ENCODE measurements around the gene USP9Y.

DNA sequence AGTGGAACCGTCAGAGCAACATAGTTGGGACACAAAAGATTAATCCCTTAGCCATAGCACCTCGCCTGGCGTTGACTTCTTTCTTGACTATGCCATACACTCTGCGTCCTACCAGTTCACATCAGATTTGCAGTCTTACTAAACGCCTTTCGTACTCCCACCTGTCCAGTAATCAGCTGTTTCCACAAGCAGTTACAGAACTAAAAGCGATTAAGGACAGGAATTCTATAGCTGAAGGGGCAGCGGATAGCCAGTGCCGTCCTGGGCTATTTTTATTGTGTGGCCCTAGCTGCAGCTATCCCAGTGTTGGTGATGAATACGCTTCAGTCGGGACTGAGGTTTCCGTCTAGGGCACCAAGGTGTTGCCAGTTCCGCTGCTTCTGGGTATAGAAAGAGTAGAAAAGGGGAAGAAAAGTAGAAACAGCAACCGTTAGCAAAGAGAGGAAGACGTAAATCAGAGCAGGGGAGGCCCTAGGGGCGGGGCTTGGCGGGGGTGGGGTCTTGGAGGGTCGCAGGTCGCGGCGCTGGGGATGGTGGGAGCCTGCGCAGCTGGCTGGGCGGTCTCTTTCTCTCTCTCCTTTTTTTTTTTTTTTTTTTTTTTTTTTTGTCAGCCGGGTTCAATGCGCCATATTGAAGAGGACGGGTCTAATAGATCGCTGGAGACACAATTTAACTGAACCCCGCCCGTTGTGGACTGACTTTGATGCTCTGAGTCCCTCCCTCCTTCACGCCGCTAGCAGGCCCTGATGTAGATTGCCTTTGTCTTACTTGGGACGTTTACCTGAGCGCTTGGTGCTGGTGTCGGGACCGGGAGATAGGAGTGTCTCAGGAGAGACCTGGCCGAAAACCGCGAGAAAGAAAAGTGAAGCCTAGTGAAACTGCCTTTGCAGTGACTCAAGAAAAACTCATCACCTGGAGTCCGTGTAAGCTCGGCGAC is 39.0 kb upstream of the USP9Y start:
- TF ChIP-seq, protein P1, sequence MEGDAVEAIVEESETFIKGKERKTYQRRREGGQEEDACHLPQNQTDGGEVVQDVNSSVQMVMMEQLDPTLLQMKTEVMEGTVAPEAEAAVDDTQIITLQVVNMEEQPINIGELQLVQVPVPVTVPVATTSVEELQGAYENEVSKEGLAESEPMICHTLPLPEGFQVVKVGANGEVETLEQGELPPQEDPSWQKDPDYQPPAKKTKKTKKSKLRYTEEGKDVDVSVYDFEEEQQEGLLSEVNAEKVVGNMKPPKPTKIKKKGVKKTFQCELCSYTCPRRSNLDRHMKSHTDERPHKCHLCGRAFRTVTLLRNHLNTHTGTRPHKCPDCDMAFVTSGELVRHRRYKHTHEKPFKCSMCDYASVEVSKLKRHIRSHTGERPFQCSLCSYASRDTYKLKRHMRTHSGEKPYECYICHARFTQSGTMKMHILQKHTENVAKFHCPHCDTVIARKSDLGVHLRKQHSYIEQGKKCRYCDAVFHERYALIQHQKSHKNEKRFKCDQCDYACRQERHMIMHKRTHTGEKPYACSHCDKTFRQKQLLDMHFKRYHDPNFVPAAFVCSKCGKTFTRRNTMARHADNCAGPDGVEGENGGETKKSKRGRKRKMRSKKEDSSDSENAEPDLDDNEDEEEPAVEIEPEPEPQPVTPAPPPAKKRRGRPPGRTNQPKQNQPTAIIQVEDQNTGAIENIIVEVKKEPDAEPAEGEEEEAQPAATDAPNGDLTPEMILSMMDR (IDR thresholded peaks at IDR 0.05) = no peak
- TF ChIP-seq POLR2A (IDR thresholded peaks at IDR 0.05) = no peak
- no peak for TF ChIP-seq POLR2AphosphoS5 (IDR thresholded peaks at IDR 0.05)

Data from stomach (tissue), 4 donors.